ENCODE results near the gene NDUFAF4.

The NDUFAF4 gene

DNA sequence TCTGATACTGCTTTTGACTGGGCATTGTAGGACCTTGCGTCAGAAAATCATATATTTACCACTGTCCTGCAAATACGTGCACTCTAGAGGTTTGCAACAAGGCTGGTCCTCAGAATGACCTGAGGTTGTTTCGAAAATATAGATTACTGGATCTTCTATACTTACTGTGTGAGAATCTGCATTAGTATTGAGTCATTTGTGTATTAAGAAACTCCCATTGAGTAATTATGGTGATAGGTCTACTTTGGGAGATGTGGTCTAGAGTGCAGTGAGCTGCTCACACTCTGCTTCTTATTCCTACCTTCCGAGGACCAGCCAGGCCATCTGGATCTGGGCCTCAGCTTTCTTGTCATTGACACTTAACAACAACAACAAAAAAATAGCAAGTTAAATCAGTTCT, 36.4 kb upstream of the NDUFAF4 start:
- DNase-seq (ENCODE audit: low read depth) = no peak
- no peak overlapping the region for H3K4me3 ChIP-seq (ENCODE audit: control insufficient read depth, low read depth, low read length)
- TF ChIP-seq, protein P1, sequence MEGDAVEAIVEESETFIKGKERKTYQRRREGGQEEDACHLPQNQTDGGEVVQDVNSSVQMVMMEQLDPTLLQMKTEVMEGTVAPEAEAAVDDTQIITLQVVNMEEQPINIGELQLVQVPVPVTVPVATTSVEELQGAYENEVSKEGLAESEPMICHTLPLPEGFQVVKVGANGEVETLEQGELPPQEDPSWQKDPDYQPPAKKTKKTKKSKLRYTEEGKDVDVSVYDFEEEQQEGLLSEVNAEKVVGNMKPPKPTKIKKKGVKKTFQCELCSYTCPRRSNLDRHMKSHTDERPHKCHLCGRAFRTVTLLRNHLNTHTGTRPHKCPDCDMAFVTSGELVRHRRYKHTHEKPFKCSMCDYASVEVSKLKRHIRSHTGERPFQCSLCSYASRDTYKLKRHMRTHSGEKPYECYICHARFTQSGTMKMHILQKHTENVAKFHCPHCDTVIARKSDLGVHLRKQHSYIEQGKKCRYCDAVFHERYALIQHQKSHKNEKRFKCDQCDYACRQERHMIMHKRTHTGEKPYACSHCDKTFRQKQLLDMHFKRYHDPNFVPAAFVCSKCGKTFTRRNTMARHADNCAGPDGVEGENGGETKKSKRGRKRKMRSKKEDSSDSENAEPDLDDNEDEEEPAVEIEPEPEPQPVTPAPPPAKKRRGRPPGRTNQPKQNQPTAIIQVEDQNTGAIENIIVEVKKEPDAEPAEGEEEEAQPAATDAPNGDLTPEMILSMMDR (IDR thresholded peaks at IDR 0.05; ENCODE audit: control insufficient read depth, insufficient read depth, low read depth, low read length, missing control alignments) = no peak

DNA sequence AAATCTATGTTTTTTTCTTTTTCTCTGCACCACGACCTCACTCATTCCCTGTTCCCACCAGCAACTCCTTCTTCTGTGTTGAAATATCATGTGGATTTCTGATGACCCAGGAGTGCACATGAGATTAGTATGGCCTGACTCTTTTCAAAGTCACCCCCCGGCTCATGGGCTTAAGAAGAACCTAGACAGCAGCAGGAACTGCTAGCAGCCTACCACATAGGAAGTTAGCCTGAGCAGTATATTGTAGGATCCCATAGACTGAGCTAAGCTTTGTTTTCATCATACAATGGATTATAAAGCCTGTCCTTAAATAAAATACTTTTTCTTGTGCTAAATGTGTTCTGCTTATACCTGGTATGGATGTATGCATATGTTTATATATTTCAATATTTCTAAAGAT, 33.5 kb upstream of the NDUFAF4 start:
- no peak overlapping the region for H3K4me3 ChIP-seq (ENCODE audit: control insufficient read depth, low read depth, low read length)
- no peak for DNase-seq (ENCODE audit: low read depth)
- TF ChIP-seq, protein P1 (IDR thresholded peaks at IDR 0.05; ENCODE audit: control insufficient read depth, insufficient read depth, low read depth, low read length, missing control alignments) = no peak

DNA sequence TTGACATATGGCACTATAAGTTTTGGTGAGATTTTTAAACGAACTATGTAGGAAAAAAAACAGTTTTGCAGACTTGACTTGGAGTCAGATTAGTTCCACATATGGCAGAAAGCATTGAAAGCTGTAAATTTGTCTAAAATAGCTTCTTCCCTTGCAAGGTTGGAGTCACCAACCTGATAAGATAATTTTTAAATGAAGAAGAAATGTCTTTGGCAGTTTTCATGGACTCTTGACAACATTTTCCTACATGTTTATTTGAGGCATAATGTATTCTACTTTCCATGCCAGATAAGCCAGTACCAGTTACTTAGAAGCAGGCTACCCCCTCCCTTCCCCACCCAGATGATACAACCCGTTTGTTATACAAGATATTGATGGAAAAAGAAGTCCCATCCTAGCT, 32.0 kb upstream of the NDUFAF4 start:
- no peak overlapping the region for H3K4me3 ChIP-seq (ENCODE audit: control insufficient read depth, low read depth, low read length)
- TF ChIP-seq, protein P1 (IDR thresholded peaks at IDR 0.05; ENCODE audit: control insufficient read depth, insufficient read depth, low read depth, low read length, missing control alignments) = no peak
- DNase-seq (ENCODE audit: low read depth) = no peak

DNA sequence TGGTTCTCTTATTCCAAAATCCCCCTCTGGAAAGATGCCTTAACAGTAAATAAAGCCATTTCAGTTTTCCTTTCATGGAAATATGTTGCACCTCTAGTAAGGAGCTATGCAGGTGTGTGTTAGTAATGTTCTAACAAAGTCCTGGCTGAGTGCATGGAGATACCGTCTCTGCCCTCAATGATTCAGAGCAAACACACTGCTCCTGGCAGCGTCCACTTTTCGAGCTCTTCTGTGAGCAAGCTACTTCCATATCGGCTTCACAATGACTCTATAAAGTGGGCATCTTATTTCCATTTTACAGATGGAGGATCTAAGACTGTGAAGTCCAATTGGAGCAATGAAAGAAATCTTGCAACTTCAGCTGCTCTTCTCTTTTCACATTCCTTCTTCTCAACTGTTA, 30.0 kb upstream of the NDUFAF4 start:
- H3K4me3 ChIP-seq (ENCODE audit: control insufficient read depth, low read depth, low read length) = no peak overlapping the region
- no peak for DNase-seq (ENCODE audit: low read depth)
- TF ChIP-seq, protein P1 (IDR thresholded peaks at IDR 0.05; ENCODE audit: control insufficient read depth, insufficient read depth, low read depth, low read length, missing control alignments) = no peak

DNA sequence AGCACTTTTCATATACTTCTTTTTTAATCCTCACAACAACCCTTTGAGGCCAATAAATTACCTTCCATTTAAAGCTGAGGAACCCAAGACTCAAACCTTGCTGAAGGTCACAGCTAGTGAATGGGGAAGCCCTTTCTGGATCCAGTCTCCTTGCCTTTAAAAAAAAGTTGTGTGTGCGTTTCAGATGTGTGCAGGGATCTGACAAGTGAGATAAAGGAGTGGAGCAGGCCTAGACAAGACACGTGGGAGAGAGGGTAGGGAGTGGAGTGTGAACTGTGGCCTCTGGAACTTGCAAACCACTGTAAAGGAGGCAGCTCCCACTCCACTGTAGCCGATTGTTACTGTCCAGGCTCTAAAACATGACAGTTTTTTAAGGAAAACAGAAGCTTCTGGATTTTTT, 28.7 kb upstream of the NDUFAF4 start:
- TF ChIP-seq, protein P1 (IDR thresholded peaks at IDR 0.05; ENCODE audit: control insufficient read depth, insufficient read depth, low read depth, low read length, missing control alignments) = no peak
- DNase-seq (ENCODE audit: low read depth) = no peak
- H3K4me3 ChIP-seq (ENCODE audit: control insufficient read depth, low read depth, low read length) = no peak overlapping the region

DNA sequence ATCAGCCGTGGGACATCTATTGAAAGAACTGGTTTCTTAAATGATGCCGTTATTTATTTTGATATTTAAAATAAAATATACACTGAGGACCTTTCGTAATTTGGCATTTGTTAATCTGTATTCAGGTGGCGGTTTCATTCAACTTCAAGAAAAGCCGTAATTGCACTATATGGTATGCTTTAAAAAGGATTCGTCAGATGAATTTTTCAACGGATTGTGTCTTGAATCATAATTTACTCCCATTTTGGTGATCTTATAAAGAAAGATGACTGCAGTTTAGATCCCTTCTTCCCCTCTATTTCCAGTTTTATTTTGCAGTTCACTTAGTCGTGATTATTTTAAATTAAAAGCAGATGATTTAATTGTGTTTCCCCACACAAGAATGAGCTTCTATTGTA, 27.6 kb upstream of the NDUFAF4 start:
- no peak for DNase-seq (ENCODE audit: low read depth)
- H3K4me3 ChIP-seq (ENCODE audit: control insufficient read depth, low read depth, low read length) = no peak overlapping the region
- TF ChIP-seq, protein P1 (IDR thresholded peaks at IDR 0.05; ENCODE audit: control insufficient read depth, insufficient read depth, low read depth, low read length, missing control alignments) = no peak

DNA sequence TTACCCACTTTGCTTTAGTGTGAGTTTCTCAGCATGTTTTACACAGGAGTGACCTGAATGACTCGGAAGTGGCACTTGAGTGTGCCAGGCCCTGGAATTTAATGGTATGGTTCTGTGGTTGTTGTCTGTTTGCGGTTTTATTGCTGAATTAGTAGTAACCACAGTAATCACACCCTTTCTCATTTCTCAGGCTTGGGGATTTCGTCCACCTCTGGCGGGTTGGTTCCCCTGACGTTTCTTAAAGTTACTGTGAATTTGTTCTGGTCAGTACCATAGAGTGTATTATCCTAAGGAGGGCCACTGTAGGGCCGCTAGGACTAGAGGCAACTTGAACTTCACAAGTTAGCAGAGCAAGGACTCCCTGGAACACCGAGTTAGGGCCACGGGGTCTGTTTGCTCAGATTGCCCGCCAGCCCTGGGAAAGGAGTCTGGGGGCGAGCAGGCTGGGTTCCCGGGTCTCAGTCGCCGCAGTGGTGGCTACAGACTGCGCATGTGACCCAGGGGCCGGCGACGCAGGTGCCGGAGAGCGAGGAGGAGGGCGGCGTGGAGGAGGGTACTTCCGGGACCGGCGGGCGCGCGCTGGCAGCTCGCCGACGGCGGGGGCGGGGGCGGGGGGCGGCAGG, 26.3 kb upstream of the NDUFAF4 start:
- peak overlapping the region; percentile 35 for H3K4me3 ChIP-seq (ENCODE audit: control insufficient read depth, low read depth, low read length)
- TF ChIP-seq, protein P1 (IDR thresholded peaks at IDR 0.05; ENCODE audit: control insufficient read depth, insufficient read depth, low read depth, low read length, missing control alignments) = no peak
- no peak for DNase-seq (ENCODE audit: low read depth)
